HCT116 (cell line): Measurements from ENCODE around the gene KAZN.

Source experiments
- FOSL1 ChIP-seq: IDR thresholded peaks from 2 replicates; pipeline ENCODE4 v1.6.1; 2012; ENCODE audit warnings: low read depth
- POLR2A ChIP-seq: IDR thresholded peaks from 2 replicates; pipeline ENCODE4 v1.7.0; 2011; ENCODE audit warnings: borderline replicate concordance; ENCODE audit not compliant: insufficient read depth, insufficient read length; ENCODE audit errors: extremely low read depth
- SIN3A ChIP-seq: IDR thresholded peaks from 2 replicates; pipeline ENCODE4 v1.6.1; 2012; ENCODE audit warnings: low read depth
- YY1 ChIP-seq: IDR thresholded peaks from 2 replicates; pipeline ENCODE4 v1.6.1; 2011; ENCODE audit warnings: low read length, low read depth, moderate library complexity, mild to moderate bottlenecking; ENCODE audit not compliant: insufficient replicate concordance; ENCODE audit errors: extremely low read depth
- TF ChIP-seq, protein P1 (sequence below), 3 experiments: fragments of 200-600 bp in 1 of 3; sonication (generic) in 1 of 3; IDR thresholded peaks in 2 of 3; conservative IDR thresholded peaks in 1 of 3; 2 replicates each; pipeline ENCODE4 v1.5.1; 2012 to 2017; ENCODE audit warnings: low read depth in 2 of 3, low read length in 2 of 3, antibody characterized with exemption in 1 of 3, borderline replicate concordance in 1 of 3, control low read depth in 1 of 3, mild to moderate bottlenecking in 1 of 3, mixed read lengths in 1 of 3, mixed run types in 1 of 3, moderate library complexity in 1 of 3; ENCODE audit not compliant: insufficient read depth in 1 of 3
- TF ChIP-seq, protein P2 (sequence below): IDR thresholded peaks from 2 replicates; pipeline ENCODE4 v1.6.1; 2011; ENCODE audit warnings: mild to moderate bottlenecking, low read length, moderate library complexity; ENCODE audit not compliant: insufficient replicate concordance; ENCODE audit errors: extremely low read depth

DNA sequence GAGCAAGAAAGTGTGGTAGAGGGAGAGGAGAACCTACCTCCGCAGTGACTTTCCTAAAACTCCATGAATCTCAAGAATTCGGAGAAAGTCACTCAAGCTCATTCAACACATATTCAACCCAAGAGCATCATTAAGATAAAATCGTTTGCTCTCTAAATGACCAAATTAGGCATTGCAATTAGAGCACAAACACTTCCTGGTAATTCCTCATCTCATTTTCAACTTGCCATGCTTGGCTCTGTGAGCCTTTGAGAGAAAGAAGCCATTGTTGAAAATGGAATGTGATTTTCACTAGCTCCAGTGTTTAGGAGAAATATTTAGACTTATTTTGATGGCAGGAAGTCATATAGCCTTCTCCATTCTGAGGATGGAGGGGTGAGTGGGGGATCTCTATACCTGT lies 52.5 kb downstream of the KAZN start:
- TF ChIP-seq FOSL1 = no peak
- no peak for TF ChIP-seq POLR2A
- TF ChIP-seq SIN3A = no peak
- no peak for TF ChIP-seq YY1
- TF ChIP-seq, protein P1, sequence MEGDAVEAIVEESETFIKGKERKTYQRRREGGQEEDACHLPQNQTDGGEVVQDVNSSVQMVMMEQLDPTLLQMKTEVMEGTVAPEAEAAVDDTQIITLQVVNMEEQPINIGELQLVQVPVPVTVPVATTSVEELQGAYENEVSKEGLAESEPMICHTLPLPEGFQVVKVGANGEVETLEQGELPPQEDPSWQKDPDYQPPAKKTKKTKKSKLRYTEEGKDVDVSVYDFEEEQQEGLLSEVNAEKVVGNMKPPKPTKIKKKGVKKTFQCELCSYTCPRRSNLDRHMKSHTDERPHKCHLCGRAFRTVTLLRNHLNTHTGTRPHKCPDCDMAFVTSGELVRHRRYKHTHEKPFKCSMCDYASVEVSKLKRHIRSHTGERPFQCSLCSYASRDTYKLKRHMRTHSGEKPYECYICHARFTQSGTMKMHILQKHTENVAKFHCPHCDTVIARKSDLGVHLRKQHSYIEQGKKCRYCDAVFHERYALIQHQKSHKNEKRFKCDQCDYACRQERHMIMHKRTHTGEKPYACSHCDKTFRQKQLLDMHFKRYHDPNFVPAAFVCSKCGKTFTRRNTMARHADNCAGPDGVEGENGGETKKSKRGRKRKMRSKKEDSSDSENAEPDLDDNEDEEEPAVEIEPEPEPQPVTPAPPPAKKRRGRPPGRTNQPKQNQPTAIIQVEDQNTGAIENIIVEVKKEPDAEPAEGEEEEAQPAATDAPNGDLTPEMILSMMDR (IDR thresholded peaks at IDR 0.05 in 2 of 3, conservative IDR thresholded peaks at IDR 0.05 in 1 of 3; ENCODE audit: borderline replicate concordance in 1 of 3, insufficient read depth in 1 of 3, low read depth in 2 of 3, low read length in 2 of 3) = no peak
- TF ChIP-seq, protein P2, sequence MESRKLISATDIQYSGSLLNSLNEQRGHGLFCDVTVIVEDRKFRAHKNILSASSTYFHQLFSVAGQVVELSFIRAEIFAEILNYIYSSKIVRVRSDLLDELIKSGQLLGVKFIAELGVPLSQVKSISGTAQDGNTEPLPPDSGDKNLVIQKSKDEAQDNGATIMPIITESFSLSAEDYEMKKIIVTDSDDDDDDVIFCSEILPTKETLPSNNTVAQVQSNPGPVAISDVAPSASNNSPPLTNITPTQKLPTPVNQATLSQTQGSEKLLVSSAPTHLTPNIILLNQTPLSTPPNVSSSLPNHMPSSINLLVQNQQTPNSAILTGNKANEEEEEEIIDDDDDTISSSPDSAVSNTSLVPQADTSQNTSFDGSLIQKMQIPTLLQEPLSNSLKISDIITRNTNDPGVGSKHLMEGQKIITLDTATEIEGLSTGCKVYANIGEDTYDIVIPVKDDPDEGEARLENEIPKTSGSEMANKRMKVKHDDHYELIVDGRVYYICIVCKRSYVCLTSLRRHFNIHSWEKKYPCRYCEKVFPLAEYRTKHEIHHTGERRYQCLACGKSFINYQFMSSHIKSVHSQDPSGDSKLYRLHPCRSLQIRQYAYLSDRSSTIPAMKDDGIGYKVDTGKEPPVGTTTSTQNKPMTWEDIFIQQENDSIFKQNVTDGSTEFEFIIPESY = no peak
